ENCODE results near the gene MYL11.
"Not testable (repeated sequence)": the region's sequence is repeated elsewhere in the genome, so short reads cannot be mapped to it uniquely, and the experiment has no call there.

DNA sequence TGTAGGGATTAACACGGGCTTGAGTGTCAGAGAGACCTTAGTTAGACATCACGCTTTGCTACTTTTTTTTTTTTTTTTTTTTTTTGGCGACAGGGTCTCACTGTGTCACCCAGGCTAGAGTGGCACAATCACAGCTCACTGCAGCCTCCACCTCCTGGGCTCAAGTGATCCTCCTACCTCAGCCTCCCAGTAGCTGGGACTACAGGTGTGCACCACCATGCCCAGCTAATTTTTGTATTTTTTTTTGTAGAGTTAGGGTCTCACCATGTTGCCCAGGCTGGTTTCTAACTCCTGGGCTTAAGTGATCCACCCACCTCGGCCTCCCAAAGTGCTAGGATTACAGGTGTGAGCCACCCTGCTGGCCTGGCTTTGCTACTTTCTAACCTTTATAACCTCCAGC lies 22.0 kb downstream of the MYL11 start:
- TF ChIP-seq, protein P1, sequence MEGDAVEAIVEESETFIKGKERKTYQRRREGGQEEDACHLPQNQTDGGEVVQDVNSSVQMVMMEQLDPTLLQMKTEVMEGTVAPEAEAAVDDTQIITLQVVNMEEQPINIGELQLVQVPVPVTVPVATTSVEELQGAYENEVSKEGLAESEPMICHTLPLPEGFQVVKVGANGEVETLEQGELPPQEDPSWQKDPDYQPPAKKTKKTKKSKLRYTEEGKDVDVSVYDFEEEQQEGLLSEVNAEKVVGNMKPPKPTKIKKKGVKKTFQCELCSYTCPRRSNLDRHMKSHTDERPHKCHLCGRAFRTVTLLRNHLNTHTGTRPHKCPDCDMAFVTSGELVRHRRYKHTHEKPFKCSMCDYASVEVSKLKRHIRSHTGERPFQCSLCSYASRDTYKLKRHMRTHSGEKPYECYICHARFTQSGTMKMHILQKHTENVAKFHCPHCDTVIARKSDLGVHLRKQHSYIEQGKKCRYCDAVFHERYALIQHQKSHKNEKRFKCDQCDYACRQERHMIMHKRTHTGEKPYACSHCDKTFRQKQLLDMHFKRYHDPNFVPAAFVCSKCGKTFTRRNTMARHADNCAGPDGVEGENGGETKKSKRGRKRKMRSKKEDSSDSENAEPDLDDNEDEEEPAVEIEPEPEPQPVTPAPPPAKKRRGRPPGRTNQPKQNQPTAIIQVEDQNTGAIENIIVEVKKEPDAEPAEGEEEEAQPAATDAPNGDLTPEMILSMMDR (conservative IDR thresholded peaks at IDR 0.05) = not testable (repeated sequence)
- not testable (repeated sequence) for TF ChIP-seq EZH2 (IDR thresholded peaks at IDR 0.05; ENCODE audit: low read depth)
